Urinary bladder (tissue), 4 donors: ENCODE results near the gene ZNF12. TPM values are rescaled to one million over a fixed set of nuclear protein-coding genes. Genes with fewer than 3 reads are reported as not detected.
"Not testable (repeated sequence)": the region's sequence is repeated elsewhere in the genome, so short reads cannot be mapped to it uniquely, and the experiment has no call there.

ENCODE experiments used
- DNase-seq: peaks from one replicate; pipeline ENCODE4 v3.0.0-alpha.2; 2015; ENCODE audit errors: extremely low spot score
- H3K27ac ChIP-seq: one replicate; pipeline ENCODE4 v1.5.1; 2013; ENCODE audit warnings: low read depth, mild to moderate bottlenecking, moderate library complexity
- H3K36me3 ChIP-seq: one replicate; pipeline ENCODE4 v1.6.1; 2013; ENCODE audit warnings: mild to moderate bottlenecking, moderate library complexity; ENCODE audit not compliant: insufficient read depth
- H3K4me1 ChIP-seq: one replicate; pipeline ENCODE4 v1.6.1; 2013; ENCODE audit warnings: mild to moderate bottlenecking, moderate library complexity; ENCODE audit not compliant: insufficient read depth
- H3K4me3 ChIP-seq: one replicate; pipeline ENCODE4 v1.5.1; 2013; ENCODE audit warnings: low read depth, low read length
- WGBS: extraction: QIAGEN DNeasy Blood & Tissue Kit; methylation state at CpG from one replicate; pipeline ENCODE4 v1.1.7; 2013; 5-methylcytosine and 5-hydroxymethylcytosine counted together
- polyA plus RNA-seq: library from polyadenylated mRNA; stranded (reverse); fragments of 200-250 nt; gene quantifications from one replicate; pipeline ENCODE4 v1.2.3, GENCODE V29; 2013
- total RNA-seq: library from RNA; depleted of rRNA; stranded (reverse); fragments of >200 nt; gene quantifications from one replicate; pipeline ENCODE4 v1.2.3, GENCODE V29; 2014
- donor health status: healthy with polysubstance abuse.
- donor health status: healthy.

The ZNF12 gene
- total RNA-seq, result 48.9 TPM
- polyA plus RNA-seq, result 12.8 TPM

GRCh38 chr7:6706666-6707407 is at the start of gene ZNF12:
ZNF12 (minus strand) TSS chr7:6706947; CDS start chr7:6705173, 1,774 bp downstream.
- Histone ChIP-seq H3K36me3 (peaks cover 6% of the 10 kb centered on the region), H3K27ac (peak within 1 kb of the TSS; percentile 89), H3K4me1 (peaks cover 2% of the 10 kb centered on the region), H3K4me3 (peak within 1 kb of the TSS; percentile 95)
- under 1% methylated on average over 65 of the region's 65 CpGs for WGBS
- peak; percentile 91 for DNase-seq

DNA sequence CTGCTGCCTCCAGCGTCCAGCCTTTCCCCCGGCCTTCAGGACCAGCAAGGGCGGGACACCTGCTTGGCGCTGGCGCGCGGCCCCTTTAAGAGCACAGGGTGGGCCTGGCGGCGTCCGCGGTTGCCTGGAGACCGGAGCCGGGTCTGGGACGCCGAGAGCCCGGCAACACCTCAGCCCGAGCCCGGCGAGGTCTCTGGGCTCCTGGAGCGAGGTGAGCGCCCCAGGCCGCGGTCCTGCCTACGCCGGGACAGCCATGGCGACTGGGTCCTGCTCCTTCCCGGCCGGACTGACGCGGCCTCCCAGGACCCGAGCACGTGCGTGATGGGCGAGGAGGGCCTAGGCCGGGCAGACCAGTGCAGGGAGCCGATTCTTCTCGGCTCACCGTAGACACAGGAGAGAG is 47.2 kb upstream of the ZNF12 start, which contains the start of gene RSPH10B2:
RSPH10B2 (plus strand) TSS at position 140 of the 400 bp plus-strand sequence. CDS start 3,575 bp downstream, outside the sequence.
- not testable (repeated sequence) for DNase-seq, H3K4me1 ChIP-seq, H3K27ac ChIP-seq, H3K36me3 ChIP-seq, H3K4me3 ChIP-seq
- WGBS, result 5% methylated on average over 23 of the region's 38 CpGs

DNA sequence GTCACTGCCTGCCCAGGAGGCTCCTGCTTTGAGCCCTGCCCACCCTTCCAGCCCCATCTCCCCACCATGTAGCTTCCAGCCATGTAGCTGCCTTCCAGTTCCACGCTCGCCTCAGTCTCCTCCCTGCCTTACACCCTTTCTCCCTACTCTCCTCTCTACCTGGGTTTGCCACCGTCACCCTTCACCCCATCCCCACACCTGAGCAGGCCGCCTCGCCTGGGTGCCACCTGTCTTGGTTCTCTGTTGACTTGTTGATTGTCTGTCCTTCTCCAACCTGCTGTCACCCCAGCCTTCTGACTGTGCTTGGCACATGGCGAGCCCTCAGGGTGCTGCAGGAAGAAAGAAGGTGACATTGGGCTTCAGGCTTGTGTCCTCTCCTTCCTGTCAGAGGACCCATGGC is 43.4 kb upstream of the ZNF12 start:
- not testable (repeated sequence) for H3K4me1 ChIP-seq, H3K4me3 ChIP-seq, H3K27ac ChIP-seq, DNase-seq, H3K36me3 ChIP-seq
- 96% methylated on average over 3 of the region's 6 CpGs for WGBS

- H3K4me3 ChIP-seq, H3K4me1 ChIP-seq: not testable (repeated sequence)
- WGBS, result 93% methylated on average over 6 of the region's 12 CpGs
These were observed 42.6 kb upstream of the ZNF12 start for GRCh38 chr7:6749335-6749734.

GRCh38 chr7:6744410-6745100 is 37.8 kb upstream of the ZNF12 start:
- H3K36me3 ChIP-seq, H3K4me3 ChIP-seq, DNase-seq, H3K4me1 ChIP-seq, H3K27ac ChIP-seq: not testable (repeated sequence)
- WGBS, result 89% methylated on average over 1 of the region's 12 CpGs

More at GRCh38 chr7:6749335-6749734, 42.6 kb upstream of the ZNF12 start:
- H3K27ac ChIP-seq, DNase-seq, H3K36me3 ChIP-seq: not testable (repeated sequence)

DNA sequence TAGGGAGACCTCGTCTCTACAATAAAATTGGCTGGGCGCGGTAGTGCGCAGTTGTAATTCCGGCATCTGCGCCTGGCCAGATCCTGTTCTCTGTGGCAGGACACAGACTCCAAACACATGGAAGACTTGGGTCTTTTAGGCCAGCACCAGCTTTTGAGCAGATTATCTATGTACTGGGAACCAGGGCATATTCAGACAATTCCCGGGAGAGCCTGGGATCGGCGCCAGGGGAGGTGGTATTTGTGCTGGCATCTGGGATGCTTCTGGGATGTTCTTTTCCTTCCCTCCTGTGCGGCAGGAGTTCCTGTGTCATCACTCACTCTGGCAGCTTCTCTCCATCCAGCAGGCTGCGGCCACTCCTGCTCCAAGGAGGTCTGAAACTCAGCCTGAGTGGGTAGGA is 31.7 kb upstream of the ZNF12 start:
- 98% methylated on average over 6 of the region's 11 CpGs for WGBS
- H3K4me1 ChIP-seq, H3K27ac ChIP-seq, H3K36me3 ChIP-seq, H3K4me3 ChIP-seq, DNase-seq: not testable (repeated sequence)

DNA sequence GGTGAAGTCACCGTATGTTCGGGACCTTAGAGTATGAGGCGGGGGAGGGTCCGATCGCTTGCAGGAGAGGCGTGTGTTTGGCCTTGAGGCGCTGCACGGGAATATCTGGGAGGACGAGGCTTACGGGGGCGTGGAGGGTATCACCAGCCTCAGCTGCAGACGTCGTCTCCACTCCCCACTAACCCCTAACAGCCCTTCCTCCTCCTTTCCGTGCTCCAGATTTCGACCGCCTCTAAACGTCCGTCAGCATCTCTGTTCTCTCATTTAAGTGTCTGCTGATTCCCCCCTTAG is 23.5 kb upstream of the ZNF12 start:
- no peak overlapping the region for H3K27ac ChIP-seq
- under 1% methylated on average over 18 of the region's 18 CpGs for WGBS
- H3K4me1 ChIP-seq, result no peaks in the 10 kb centered on the region
- peaks cover 2% of the 10 kb centered on the region for H3K36me3 ChIP-seq
- H3K4me3 ChIP-seq, result peak overlapping the region; percentile 88
- DNase-seq, result no peak

DNA sequence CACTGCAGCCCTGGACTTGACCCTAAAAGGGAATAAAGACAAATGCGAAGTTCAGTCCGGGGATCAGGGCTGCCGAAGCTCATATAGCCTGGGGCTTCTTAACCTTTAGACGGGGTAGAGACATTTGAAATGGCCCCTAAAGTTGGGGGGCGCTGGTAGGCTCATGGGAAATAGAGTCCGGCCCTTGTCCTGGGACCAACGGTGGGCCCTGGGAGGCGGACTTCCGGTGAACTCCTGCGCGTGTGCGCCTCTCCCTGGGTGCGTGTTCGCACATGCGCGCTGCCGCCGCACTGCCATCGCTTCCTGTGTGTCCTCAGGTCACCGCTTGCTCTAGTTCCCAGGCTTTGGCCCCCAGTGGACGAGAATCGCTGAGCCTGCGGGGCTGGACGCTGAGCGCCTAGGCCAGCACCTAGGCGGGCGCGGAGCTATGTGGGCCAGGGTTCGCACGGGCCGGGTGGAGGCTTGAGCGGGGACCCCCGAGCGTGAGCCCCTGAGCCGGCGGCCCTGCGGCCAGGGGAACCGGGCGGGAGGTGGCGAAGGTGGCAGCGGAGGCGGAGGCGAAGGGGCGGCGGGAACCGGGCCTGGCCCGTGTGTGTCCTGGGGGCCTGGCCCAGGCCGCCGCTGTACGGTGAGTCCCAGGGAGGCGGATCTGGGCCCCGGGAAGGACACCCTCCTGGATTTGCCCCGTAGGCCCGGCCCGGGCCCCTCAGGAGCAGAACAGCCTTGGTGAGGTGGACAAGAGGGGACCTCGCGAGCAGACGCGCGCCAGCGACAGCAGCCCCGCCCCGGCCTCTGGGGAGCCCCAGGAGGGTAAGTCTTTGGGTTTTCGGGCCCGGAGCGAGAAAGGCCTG is 23.0 kb upstream of the ZNF12 start:
- Histone ChIP-seq H3K36me3 (peaks cover 2% of the 10 kb centered on the region), H3K4me1 (no peaks in the 10 kb centered on the region), H3K4me3 (peak overlapping the region; percentile 88), H3K27ac (no peak overlapping the region)
- under 1% methylated on average over 66 of the region's 66 CpGs for WGBS
- peak; percentile 75 for DNase-seq

DNA sequence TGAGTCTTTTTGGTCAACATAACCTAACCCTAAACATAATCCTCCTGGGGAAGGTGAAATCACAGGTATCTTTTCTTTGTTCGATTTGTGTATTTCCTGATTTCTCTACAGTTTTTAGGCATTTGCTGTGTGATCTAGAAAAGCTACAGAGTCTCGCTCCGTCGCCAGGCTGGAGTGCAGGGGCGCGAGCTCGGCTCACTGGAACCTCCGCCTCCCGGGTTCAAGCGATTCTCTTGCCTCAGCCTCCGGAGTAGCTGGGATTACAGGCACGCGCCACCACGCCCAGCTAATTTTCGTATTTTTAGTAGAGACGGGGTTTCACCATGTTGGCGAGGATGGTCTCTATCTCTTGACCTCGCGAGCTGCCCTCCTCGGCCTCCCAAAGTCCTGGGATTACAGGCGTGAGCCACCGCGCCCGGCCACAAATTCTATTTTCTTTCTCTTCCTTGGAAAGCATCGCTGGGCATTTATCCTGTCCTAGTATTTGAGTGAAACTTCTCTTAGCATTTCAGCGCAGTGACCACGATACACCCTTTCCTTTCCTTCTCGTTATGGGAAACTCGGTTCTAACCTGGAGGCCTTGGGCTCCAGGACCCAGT is 22.2 kb upstream of the ZNF12 start:
- H3K4me3 ChIP-seq, result peak overlapping the region; percentile 88
- not testable (repeated sequence) for H3K27ac ChIP-seq, H3K36me3 ChIP-seq, DNase-seq, H3K4me1 ChIP-seq
- 48% methylated on average over 29 of the region's 29 CpGs for WGBS

DNA sequence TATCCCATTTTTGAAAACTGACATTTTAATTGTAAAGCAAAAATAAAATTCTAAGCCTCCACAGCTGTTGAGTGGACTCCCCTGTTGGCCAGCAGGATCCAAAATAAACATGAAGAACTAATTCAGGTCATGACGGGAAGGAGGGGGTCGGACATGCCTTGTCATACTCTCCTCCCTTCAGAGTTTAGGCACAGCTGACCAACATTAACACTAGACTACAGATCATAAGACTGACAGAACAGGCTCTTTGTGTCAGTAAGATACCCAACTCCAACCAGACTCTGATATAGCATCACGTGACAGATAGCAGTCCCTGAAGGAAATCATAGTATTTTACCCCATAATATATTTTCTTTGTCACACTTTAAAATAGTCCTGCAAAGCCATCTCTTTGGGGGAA is 20.9 kb upstream of the ZNF12 start:
- Histone ChIP-seq H3K36me3 (no peaks in the 10 kb centered on the region), H3K4me1 (no peaks in the 10 kb centered on the region), H3K27ac (no peak overlapping the region), H3K4me3 (no peak overlapping the region)
- no peak for DNase-seq
- 47% methylated on average over 3 of the region's 3 CpGs for WGBS

DNA sequence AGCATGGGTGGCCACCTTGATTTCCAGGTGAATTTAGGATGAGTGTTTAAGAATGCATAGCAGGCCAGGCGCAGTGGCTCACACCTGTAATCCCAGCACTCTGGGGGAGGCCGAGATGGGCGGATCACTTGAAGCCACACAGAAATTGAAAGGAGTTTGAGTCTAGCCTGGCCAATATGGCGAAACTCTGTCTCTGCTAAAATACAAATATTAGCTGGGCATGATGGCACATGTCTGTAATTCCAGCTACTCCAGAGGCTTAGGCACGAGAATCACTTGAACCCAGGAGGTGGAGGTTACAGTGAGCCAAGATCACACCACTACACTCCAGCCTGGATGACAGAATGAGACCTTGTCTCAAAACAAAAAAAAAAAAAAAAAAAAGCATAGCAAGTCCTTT is 19.6 kb upstream of the ZNF12 start:
- H3K36me3 ChIP-seq, H3K4me3 ChIP-seq, DNase-seq, H3K4me1 ChIP-seq, H3K27ac ChIP-seq: not testable (repeated sequence)
- 90% methylated on average over 5 of the region's 5 CpGs for WGBS

GRCh38 chr7:6725003-6725402 is 18.3 kb upstream of the ZNF12 start:
- H3K36me3 ChIP-seq, result no peaks in the 10 kb centered on the region
- H3K4me1 ChIP-seq, result no peaks in the 10 kb centered on the region
- H3K27ac ChIP-seq, result no peak overlapping the region
- WGBS, result 82% methylated on average over 10 of the region's 10 CpGs
- no peak overlapping the region for H3K4me3 ChIP-seq
- DNase-seq, result no peak

DNA sequence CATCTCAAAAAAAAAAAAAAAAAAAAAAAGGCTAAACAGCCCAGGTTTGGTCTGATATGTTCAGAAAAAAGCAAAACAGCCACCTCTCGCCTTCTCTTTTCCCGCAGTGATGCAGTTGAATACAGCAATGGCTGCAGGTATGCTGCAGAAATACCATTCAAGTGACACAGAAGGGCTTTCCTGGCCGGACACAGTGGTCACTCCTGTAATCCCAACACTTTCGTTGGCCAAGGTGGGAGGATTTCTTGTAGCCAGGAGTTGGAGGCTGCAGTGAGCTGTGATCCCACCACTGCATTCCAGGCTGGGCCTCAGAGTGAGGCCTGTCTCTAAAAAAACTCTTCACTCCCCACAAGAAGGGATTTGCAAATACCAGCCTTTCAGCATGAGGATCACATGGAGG is 17.6 kb upstream of the ZNF12 start:
- 81% methylated on average over 4 of the region's 4 CpGs for WGBS
- H3K4me1 ChIP-seq, H3K27ac ChIP-seq, H3K4me3 ChIP-seq, H3K36me3 ChIP-seq, DNase-seq: not testable (repeated sequence)
